Measurements from ENCODE around the gene RHCE. TPM values are rescaled to one million over a fixed set of nuclear protein-coding genes. Genes with fewer than 3 reads are reported as not detected.

Gene RHCE
- total and polyA plus RNA-seq, 12 donors, result 0.59 to 4.0 (median 1.1) TPM; not detected in 5

GRCh38 chr1:25430073-25430966 is 9.7 kb upstream of the RHCE start, which contains the start of gene MACO1:
TSS of gene MACO1 (plus strand) at chr1:25430897. CDS start at chr1:25431099, 202 bp downstream.
- Histone ChIP-seq H3K27ac (peak within 1 kb of the TSS; percentile 77 to 97 (median 95)), H3K4me1 (replicated peaks in 1 of 2) (peaks cover 33 to 40% of the 10 kb centered on the region in 2 donors), H3K36me3 (replicated peaks in 1 of 2) (no peaks in the 10 kb centered on the region), H3K9me3 (replicated peaks in 1 of 3) (no peaks in the 10 kb centered on the region), H3K4me3 (peak within 1 kb of the TSS; percentile 64 to 92 (median 76)), H3K27me3 (no peaks in the 10 kb centered on the region)
- no peak for TF ChIP-seq CTCF (IDR thresholded peaks at IDR 0.05)
- TF ChIP-seq POLR2A (IDR thresholded peaks at IDR 0.05), result peak; percentile 90 to 92
- intact Hi-C loops (cut with DNase I), result loop anchor here in 1 of 2 donors (10.0 kb wide), 1 partner anchor 54 kb away; no protein-coding TSS in a partner anchor
- peak; percentile 98 to 99 (median 98) for DNase-seq
- 0% methylated on average over 22 to 87 of the region's 87 CpGs for WGBS, 4 donors

GRCh38 chr1:25428475-25429166 is 8.0 kb upstream of the RHCE start:
- no peak for TF ChIP-seq CTCF (IDR thresholded peaks at IDR 0.05)
- TF ChIP-seq POLR2A (IDR thresholded peaks at IDR 0.05), result no peak
- no peaks in the 10 kb centered on the region for H3K36me3 ChIP-seq (replicated peaks in 1 of 2)
- no peaks in the 10 kb centered on the region for H3K9me3 ChIP-seq (replicated peaks in 1 of 3)
- DNase-seq, result no peak
- 92 to 96% (median 94%) methylated on average over 7 of the region's 7 CpGs for WGBS, 4 donors
- intact Hi-C loops (cut with DNase I), result no loop called here
- no peak overlapping the region for H3K4me3 ChIP-seq
- no peaks in the 10 kb centered on the region for H3K27me3 ChIP-seq
- peaks cover 18 to 23% of the 10 kb centered on the region in 2 donors for H3K4me1 ChIP-seq (replicated peaks in 1 of 2)
- H3K27ac ChIP-seq, result no peak overlapping the region

- H3K27ac ChIP-seq, result peak overlapping the region in 1 of 5 donors; percentile 20
- no peaks in the 10 kb centered on the region for H3K27me3 ChIP-seq
- intact Hi-C loops (cut with DNase I), result no loop called here
- DNase-seq, result peak in 5 of 7 donors; percentile 38 to 66 (median 52)
- 90 to 96% (median 95%) methylated on average over 1 of the region's 1 CpG for WGBS, 4 donors
- no peak overlapping the region for H3K4me3 ChIP-seq
- TF ChIP-seq POLR2A (IDR thresholded peaks at IDR 0.05) (no peak), CTCF (IDR thresholded peaks at IDR 0.05) (no peak)
- H3K36me3 ChIP-seq (replicated peaks in 1 of 2), result no peaks in the 10 kb centered on the region
- no peaks in the 10 kb centered on the region for H3K9me3 ChIP-seq (replicated peaks in 1 of 3)
- H3K4me1 ChIP-seq (replicated peaks in 1 of 2), result peaks cover 10 to 14% of the 10 kb centered on the region in 2 donors
Observed at GRCh38 chr1:25427696-25428095, 7.1 kb upstream of the RHCE start.

All from adrenal gland (tissue), 12 donors.